ENCODE measurements around the gene SNN. TPM values are rescaled to one million over a fixed set of nuclear protein-coding genes. Genes with fewer than 3 reads are reported as not detected.

Gene SNN
- total and polyA plus RNA-seq, 2 of the 4 experiments (the other 2 are of a cell fraction): 10.0 to 13.0 TPM

GRCh38 chr16:11639008-11639562 is 29.2 kb upstream of the SNN start:
- ChIA-PET CTCF (interaction anchor here (0.7 kb wide), 1 partner anchor 17 kb away, joined by 5 read pairs; no protein-coding TSS in a partner anchor), POLR2A (ENCODE audit: unreplicated experiment) (no interaction called here)
- Histone ChIP-seq H3K4ac (ENCODE audit: low read depth, low read length) (peak overlapping the region; percentile 51), H3K14ac (replicated peaks; ENCODE audit: low read depth, low read length) (peak overlapping the region; percentile 59), H3K27me3 (ENCODE audit: control insufficient read depth, insufficient read depth, low read length) (no peaks in the 10 kb centered on the region), H3K36me3 (ENCODE audit: control insufficient read depth, insufficient read depth, low read length) (no peaks in the 10 kb centered on the region), H2AK9ac (replicated peaks; ENCODE audit: low read depth, low read length, poor library complexity) (no peak overlapping the region), H2BK5ac (ENCODE audit: low read depth, low read length, poor library complexity, severe bottlenecking) (peak overlapping the region; percentile 35), H2BK15ac (ENCODE audit: low read depth, low read length) (peak overlapping the region; percentile 88; the same call in 2 of the 3 replicates), H4K20me1 (ENCODE audit: insufficient read depth, low read length) (peaks cover 3% of the 10 kb centered on the region; the same call in 1 of the 2 replicates), H4K8ac (ENCODE audit: low read depth in 2 of 2, low read length in 2 of 2) (peak overlapping the region in 1 of 2 experiments; percentile 22; a peak in 2 of 4 replicates), H2BK120ac (ENCODE audit: low read depth, low read length) (peak overlapping the region; percentile 63; the same call in 1 of the 2 replicates), H3K9me3 (ENCODE audit: control insufficient read depth, insufficient read depth, low read length) (no peaks in the 10 kb centered on the region), H3K23ac (ENCODE audit: low read depth, low read length) (0 out of 2 replicates have a peak overlapping the region, but pooled peaks have one; percentile 31), H3K4me3 (ENCODE audit: insufficient read depth, low read depth, low read length) (no peak overlapping the region), H3K18ac (ENCODE audit: low read depth, low read length) (0 out of 2 replicates have a peak overlapping the region, but pooled peaks have one; percentile 22), H3K9me1 (ENCODE audit: insufficient read depth, low read length) (0 out of 2 replicates have a peak, but pooled peaks cover 4% of the 10 kb centered on the region), H3K56ac (ENCODE audit: extremely low read depth, insufficient read depth, low read length) (no peak overlapping the region), H3K27ac (ENCODE audit: insufficient read depth, low read length) (no peak overlapping the region), H4K5ac (ENCODE audit: low read depth, low read length) (no peak overlapping the region), H3K79me1 (ENCODE audit: low read depth in 1 of 2, low read length in 2 of 2) (no peaks in the 10 kb centered on the region), H3K4me2 (ENCODE audit: low read depth, low read length) (no peak overlapping the region), H3K4me1 (ENCODE audit: control insufficient read depth, insufficient read depth, low read length) (peaks cover 13% of the 10 kb centered on the region), H2BK20ac (ENCODE audit: low read depth, low read length) (peak overlapping the region; percentile 62; the same call in 1 of the 2 replicates), H2AFZ (replicated peaks; ENCODE audit: low read length, poor library complexity) (no peak overlapping the region), H4K91ac (ENCODE audit: insufficient read depth, low read depth, low read length) (peak overlapping the region; percentile 50), H3K9ac (ENCODE audit: low read depth, low read length) (no peak overlapping the region), H2AK5ac (ENCODE audit: low read depth, low read length) (peak overlapping the region; percentile 83)
- intact Hi-C loops (cut with micrococcal nuclease): no loop called here
- TF ChIP-seq CTCF (conservative IDR thresholded peaks at IDR 0.05; ENCODE audit: low read depth, low read length): no peak
- TF ChIP-seq NFE2L2 (IDR thresholded peaks at IDR 0.05; ENCODE audit: low read depth, low read length): no peak
- no peak for TF ChIP-seq MAZ (IDR thresholded peaks at IDR 0.05; ENCODE audit: borderline replicate concordance, low read depth, low read length)
- TF ChIP-seq USF2 (IDR thresholded peaks at IDR 0.05; ENCODE audit: low read depth, low read length): no peak
- ATAC-seq (ENCODE audit: low read depth) (no peak), DNase-seq (no peak)
- dilution Hi-C loops (cut with HindIII; ENCODE audit: low sequenced_read_pairs, unreplicated experiment): no loop called here
- WGBS, 2 experiments (ENCODE audit: extremely low coverage in 2 of 2, insufficient read length in 1 of 2): 61 to 100% methylated on average over 3 of the region's 4 CpGs
- in situ Hi-C loops (cut with MboI; ENCODE audit: low sequenced_read_pairs): no loop called here
- BruUV-seq (replicated peaks): no TSS peak
